OCI-LY3 (cell line): ENCODE measurements around the gene TMEM215.

Source experiments
- EZH2phosphoT487 ChIP-seq: fragments of 200-600 bp; shearing (Covaris generic); IDR thresholded peaks from 2 replicates; pipeline ENCODE4 v1.6.1; 2018; ENCODE audit warnings: antibody characterized with exemption, mixed run types, low read depth
- TF ChIP-seq, protein P1 (sequence below): fragments of 200-600, 300-600 bp; sonication (generic); IDR thresholded peaks from 2 replicates; pipeline ENCODE4 v1.5.1; 2014; ENCODE audit warnings: antibody characterized with exemption, low read length, low read depth

DNA sequence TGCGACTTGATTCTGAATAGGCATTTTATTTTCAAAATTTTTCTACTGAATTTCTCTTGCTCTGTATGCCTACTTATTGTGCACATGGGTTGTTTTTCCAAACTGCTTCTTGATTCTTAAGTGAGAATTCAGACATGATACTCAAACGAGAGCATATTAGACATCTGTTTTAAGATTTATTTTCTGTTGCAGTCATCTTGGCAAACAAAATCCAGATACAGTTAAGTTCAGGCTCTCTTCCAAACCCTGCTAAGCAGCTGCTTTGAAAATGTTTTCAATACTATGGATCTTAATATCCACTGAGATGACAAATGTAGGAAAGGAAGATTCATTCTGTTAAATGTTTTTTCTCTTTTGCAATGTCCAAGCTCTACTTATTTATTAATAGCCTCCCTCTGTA, 4.5 kb downstream of the TMEM215 start:
- no peak for TF ChIP-seq EZH2phosphoT487
- TF ChIP-seq, protein P1, sequence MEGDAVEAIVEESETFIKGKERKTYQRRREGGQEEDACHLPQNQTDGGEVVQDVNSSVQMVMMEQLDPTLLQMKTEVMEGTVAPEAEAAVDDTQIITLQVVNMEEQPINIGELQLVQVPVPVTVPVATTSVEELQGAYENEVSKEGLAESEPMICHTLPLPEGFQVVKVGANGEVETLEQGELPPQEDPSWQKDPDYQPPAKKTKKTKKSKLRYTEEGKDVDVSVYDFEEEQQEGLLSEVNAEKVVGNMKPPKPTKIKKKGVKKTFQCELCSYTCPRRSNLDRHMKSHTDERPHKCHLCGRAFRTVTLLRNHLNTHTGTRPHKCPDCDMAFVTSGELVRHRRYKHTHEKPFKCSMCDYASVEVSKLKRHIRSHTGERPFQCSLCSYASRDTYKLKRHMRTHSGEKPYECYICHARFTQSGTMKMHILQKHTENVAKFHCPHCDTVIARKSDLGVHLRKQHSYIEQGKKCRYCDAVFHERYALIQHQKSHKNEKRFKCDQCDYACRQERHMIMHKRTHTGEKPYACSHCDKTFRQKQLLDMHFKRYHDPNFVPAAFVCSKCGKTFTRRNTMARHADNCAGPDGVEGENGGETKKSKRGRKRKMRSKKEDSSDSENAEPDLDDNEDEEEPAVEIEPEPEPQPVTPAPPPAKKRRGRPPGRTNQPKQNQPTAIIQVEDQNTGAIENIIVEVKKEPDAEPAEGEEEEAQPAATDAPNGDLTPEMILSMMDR, result no peak
